ENCODE data around the gene IL31RA.

IL31RA gene

GRCh38 chr5:55832446-55832845 is 18.7 kb upstream of the IL31RA start:
- TF ChIP-seq CTCF (IDR thresholded peaks at IDR 0.05): no peak

GRCh38 chr5:55836191-55836590 is 15.0 kb upstream of the IL31RA start:
- no peak for TF ChIP-seq CTCF (IDR thresholded peaks at IDR 0.05)

GRCh38 chr5:55841976-55842375 is 9.2 kb upstream of the IL31RA start:
- TF ChIP-seq CTCF (IDR thresholded peaks at IDR 0.05): no peak

GRCh38 chr5:55847837-55848236 is 3.3 kb upstream of the IL31RA start:
- no peak for TF ChIP-seq CTCF (IDR thresholded peaks at IDR 0.05)

GRCh38 chr5:55848783-55849182 is 2.4 kb upstream of the IL31RA start:
- TF ChIP-seq CTCF (IDR thresholded peaks at IDR 0.05): no peak

- no peak for TF ChIP-seq CTCF (IDR thresholded peaks at IDR 0.05)
Measured at GRCh38 chr5:55851675-55851979, 470 bp downstream of the IL31RA start.

GRCh38 chr5:55852503-55852902 is 1.3 kb downstream of the IL31RA start:
- no peak for TF ChIP-seq CTCF (IDR thresholded peaks at IDR 0.05)

GRCh38 chr5:55853041-55853670 is 2.0 kb downstream of the IL31RA start:
- TF ChIP-seq CTCF (IDR thresholded peaks at IDR 0.05): no peak

Measured in LNCAP (cell line).